HTERT RPE-1 (cell line): ENCODE measurements around the gene SLC6A16.
"Not testable (repeated sequence)": the region's sequence is repeated elsewhere in the genome, so short reads cannot be mapped to it uniquely, and the experiment has no call there.

Source experiments
- in situ Hi-C: fragments of 300-500 bp; cut with MboI; formaldehyde crosslinking; loops from 4 replicates; pipeline ENCODE4 v1.14.3; 2020; ENCODE audit warnings: low sequenced_read_pairs

SLC6A16 gene

DNA sequence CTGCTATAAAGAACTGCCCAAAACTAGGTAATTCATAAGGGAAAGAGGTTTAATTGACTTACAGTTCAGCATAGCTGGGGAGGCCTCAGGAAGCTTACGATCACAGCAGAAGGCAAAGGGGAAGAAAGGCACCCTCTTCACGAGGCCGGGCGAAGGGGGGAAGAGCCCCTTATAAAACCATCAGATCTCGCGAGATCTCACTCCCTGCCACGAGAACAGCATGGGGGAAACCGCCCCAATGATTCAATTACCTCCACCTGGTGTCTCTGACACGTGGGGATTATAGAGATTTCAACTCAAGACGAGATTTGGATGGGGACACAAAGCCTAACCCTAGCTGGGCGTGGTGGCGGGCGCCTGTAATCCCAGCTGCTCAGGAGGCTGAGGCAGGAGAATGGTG lies 42.8 kb downstream of the SLC6A16 start:
- in situ Hi-C loops: no loop called here

DNA sequence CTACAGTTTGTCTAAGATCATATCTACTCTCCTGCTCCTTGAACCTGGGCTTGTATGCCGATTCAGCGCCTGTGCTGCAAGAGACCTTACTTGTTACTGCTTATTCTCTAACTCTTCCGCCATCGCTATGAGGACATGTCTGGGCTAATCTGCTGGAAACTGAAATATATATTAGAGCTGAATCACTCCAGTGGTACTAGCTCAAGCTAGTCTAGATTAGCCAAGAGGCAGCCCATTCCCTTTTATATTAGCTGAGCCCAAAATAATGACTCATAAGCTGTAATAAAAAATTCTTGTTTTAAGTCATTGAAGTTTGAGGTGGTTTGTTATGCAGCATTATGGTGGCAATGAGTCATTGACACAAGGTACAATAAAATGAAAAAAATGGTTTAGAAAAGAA lies 52.8 kb downstream of the SLC6A16 start:
- in situ Hi-C loops: no loop called here

DNA sequence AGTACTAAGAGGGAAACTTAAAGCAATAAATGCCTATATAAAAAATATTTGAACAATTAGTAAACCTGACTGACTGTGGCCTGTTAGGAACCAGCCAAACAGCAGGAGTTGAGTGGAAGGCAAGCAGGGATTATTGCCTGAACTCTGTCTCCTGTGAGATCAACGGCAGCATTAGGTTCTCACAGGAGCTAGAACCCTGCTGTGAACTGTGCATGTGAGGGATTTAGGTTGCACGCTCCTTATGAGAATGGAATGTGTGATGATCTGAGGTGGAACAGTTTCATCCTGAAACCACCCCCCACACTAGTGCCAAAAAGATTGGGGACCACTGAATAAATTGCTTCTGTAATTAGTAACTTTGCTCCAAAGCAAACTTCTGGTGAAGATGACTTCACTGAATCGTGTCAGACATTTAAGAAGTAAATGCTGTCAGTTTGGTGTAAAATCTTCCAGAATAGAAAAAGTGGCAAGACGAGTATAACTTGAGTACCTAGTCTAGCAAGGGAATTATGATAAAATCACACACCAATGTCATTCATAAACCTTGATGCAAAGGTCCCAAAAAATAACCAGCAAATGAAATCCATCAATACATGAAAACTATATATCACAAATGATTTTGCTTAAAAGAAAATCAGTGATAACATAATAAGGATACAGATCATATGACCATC lies 53.8 kb downstream of the SLC6A16 start:
- in situ Hi-C loops: no loop called here

DNA sequence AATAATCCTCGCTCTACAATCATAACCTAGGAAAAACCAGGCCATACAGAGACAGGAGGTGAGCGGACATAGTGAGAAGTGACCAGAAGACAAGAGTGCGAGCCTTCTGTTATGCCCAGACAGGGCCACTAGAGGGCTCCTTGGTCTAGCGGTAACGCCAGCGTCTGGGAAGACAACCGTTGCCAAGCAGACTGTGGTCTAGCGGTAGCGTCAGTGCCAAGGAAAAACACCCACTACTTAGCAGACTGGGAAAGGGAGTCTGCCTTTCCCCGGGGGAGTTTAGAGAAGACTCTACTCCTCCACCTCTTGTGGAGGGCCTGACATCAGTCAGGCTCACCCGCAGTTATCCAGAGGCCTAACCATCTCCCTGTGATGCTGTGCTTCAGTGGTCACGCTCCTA lies 58.6 kb downstream of the SLC6A16 start:
- in situ Hi-C loops: not testable (repeated sequence)

DNA sequence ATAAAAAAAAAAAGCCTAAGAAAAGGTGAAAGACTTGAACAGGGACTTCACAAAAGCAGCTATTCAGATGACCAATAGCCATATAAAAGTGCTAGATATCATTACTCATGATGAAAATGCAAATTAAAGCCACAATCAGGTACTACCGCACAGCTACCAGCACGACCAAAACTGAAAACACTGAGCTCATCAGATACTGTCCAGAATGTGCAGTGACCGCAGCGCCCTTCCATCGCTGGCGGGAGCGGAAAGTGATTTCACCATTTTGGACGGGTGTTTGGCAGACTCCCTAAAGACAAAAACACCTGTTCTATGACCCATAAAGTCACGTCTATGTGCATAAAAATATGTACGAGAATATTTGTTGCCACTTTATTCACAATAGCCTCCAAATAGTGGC lies 60.7 kb downstream of the SLC6A16 start:
- in situ Hi-C loops: no loop called here

DNA sequence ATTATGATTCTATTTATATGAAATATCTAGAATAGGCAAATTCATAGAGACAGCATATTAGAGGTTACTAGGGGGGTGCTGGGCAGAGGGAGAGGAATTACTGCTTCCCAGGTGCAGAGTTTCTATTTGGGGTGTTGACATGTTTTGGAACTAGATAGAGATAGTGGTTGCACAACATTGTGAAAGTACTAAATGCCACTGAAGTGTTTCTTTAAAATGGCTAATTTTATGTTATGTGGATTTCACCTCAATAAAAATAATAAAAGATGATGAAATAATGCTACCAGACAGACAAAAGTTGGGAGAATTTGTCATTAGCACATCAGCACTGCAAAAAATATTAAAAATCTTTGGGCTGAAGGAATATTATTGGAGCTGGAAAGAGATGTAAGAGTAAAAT lies 63.4 kb downstream of the SLC6A16 start:
- in situ Hi-C loops: no loop called here

DNA sequence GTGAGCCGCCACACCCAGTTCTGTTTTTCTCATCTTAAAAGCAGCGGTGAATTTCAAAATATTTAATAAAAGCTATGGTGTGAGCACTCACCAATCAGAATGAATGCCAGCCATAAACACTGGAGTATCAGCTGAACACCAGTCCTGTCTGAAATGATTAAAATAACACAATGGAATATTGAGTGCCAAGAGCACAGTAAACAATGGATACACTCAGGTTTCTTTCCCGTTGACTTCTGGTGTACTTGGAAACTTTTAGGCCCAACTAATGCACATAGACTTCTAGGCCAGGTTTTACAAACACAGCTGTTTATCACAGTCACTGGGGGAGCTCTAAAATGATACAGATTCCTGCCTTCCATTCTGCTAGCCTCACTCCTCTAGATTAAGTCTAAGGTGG lies 68.3 kb downstream of the SLC6A16 start:
- in situ Hi-C loops: no loop called here

DNA sequence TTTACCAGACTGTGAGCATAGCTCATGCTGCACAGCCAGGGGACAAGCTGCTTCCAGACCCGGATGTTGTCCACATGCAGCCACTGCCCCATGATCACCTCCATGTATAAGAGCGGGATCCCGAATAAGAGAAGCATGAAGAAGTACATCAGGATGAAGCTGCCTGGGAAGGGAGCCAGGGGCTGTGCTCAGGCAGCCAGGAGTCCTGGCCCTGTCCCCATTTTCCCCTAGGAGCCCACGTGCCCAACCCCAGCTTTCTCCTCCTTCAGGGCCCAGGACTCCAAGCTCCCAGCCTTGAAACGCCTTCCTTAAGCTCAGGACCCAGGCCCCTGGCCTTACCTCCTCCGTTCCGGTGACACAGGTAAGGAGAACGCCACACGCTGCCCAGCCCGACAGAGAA lies 69.3 kb downstream of the SLC6A16 start:
- in situ Hi-C loops: no loop called here

DNA sequence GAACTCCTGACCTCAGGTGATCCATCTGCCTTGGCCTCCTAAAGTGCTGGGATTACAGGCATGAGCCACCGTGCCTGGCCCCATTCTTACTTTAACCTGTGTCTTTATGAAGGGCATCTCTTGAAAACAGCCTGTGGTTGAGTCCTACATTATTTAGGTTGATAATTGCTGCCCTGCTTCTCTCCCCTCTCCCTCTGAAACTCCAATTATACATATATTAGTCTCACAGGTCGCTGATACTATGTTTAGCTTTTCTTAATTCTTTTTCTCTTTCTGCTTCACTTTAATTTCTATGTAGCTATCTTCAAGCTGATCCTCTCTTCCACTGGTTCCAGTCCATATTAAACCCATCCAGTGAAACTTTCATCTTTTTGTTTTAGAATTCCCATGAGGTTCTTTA lies 75.1 kb downstream of the SLC6A16 start:
- in situ Hi-C loops: no loop called here

DNA sequence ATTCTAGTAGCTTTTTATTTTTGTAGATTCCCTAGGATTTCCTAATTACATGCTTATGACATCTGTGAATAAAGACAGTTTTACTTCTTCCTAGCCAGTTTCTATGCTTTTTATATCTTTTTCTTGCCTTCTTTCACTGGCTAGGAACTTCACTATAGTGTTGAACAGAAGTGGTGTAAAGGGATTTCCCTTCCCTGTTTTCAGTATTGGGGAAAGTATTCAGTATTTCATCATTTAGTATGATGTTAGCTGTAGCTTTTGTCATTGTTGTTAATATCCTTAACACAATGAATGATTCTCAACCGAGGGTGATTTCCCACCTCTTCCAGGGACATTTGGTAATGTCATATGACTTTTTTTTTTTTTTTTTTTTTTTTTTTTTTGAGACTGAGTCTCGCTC lies 77.3 kb downstream of the SLC6A16 start:
- in situ Hi-C loops: no loop called here

DNA sequence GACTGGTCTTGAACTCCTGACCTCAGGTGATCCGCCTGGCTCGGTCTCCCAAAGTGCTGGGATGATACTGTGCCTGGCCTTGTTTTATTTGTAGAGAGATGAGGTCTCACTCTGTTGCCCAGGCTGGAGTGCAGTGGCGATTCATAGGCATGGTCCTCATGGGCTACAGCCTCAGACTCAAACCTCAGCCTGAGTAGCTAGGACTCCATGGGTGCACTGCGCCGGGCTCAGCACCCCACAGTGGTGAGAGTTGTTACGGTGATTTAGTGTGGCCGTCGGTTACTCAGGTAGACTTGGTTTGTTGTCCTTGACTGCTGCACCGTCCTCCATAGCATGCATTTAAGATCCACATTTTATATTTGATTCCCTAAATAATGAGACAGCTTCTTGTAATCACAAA lies 80.7 kb downstream of the SLC6A16 start:
- in situ Hi-C loops: no loop called here

DNA sequence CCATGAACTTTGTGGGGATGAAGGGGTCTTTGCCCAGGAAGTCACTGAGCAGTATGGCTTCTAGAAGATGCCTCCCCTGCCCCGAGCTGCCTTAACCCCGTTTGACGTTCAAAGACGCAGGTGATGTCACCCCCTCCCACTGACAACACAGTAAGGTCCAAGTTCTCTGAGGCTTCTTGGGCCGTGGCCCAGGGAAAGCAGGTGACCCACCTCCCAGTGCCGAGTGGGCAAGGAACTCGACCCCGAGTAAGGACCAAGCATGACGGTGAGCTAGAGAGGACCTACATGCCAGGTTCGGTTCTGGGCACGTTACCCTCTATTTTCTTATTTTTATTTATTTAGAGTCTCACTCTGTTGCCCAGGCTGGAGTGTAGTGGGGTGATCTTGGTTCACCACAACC lies 81.3 kb downstream of the SLC6A16 start:
- in situ Hi-C loops: no loop called here

DNA sequence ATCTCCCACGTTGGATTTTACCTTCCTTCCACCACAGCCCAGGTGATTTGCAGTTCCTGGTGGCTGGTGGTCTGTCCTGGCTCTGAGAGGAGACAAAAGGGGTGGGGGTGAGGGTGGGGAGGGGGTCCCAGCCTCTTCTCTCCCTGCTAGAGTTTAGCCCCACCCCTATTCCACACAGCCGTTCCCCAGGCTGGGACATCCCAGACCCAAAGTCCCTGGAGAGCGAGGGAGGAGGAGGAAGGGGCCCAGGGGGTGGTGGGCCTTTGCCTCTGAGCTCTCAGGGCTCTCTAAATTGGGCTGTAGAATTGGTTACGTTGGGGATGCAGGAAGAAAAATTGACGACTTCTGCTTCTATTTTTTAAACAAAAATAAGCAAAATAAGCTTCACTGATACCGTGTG lies 81.9 kb downstream of the SLC6A16 start:
- in situ Hi-C loops: no loop called here

DNA sequence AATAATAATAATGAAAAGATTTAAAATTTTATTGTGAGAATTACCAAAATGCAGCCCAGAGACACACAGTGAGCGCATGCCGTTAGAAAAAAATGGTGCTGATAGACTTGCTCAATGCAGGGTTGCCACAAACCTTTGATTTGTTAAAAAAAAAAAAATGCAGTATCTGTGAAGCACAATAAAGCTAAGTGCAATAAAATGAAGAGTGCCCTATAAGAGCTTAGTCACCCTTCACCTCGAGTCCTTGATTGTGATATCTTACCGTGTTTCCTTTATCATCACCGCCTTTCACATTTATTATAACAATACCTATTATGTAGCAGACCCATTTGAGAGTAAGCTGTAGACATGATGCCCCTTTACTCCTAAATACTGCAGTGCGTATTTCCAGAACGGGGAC lies 83.2 kb downstream of the SLC6A16 start:
- in situ Hi-C loops: no loop called here
